Common myeloid progenitor, CD34-positive (primary cell): ENCODE results near the gene NCMAP.

Experiments
- CTCF ChIA-PET: fragments of 350-600 bp; sonication (Branson Sonifier 250); formaldehyde crosslinking; loops from one replicate; lab custom pipeline; 2021; ENCODE audit warnings: antibody characterized with exemption; lab: Charles Lee
- POLR2A ChIA-PET: fragments of 350-600 bp; sonication (Branson Sonifier 250); formaldehyde crosslinking; loops from one replicate; lab custom pipeline; 2021; ENCODE audit warnings: antibody characterized with exemption; lab: Charles Lee
- DNase-seq, 3 donors: peaks; one replicate each; pipeline versions ENCODE4 v3.0.0 to v3.0.0-alpha.2; 2013
- H3K27ac ChIP-seq, 2 experiments: 1 replicate in 1 of 2; 2 replicates in 1 of 2; pipeline ENCODE4 v1.7.0; 2013; ENCODE audit warnings: inconsistent platforms in 2 of 2, low read length in 2 of 2, mild to moderate bottlenecking in 2 of 2, low read depth in 1 of 2, moderate library complexity in 1 of 2; ENCODE audit not compliant: severe bottlenecking in 2 of 2, insufficient read depth in 1 of 2, poor library complexity in 1 of 2
- H3K27me3 ChIP-seq, 5 experiments: replicated peaks in 2 of 5; 1 replicate in 3 of 5; 2 replicates in 2 of 5; pipeline versions ENCODE4 v1.6.1 to v1.7.0; 2013; ENCODE audit warnings: low read length in 4 of 5, mild to moderate bottlenecking in 2 of 5, moderate library complexity in 2 of 5, inconsistent platforms in 1 of 5; ENCODE audit not compliant: insufficient read depth in 5 of 5, control insufficient read depth in 4 of 5
- H3K36me3 ChIP-seq, 4 experiments: 1 replicate in 2 of 4; 2 replicates in 2 of 4; pipeline versions ENCODE4 v1.6.1 to v1.7.0; 2013; ENCODE audit warnings: low read length in 3 of 4, control low read depth in 1 of 4, mild to moderate bottlenecking in 1 of 4; ENCODE audit not compliant: control insufficient read depth in 4 of 4, insufficient read depth in 4 of 4
- H3K4me1 ChIP-seq, 4 experiments: 1 replicate in 3 of 4; 2 replicates in 1 of 4; pipeline versions ENCODE4 v1.6.1 to v1.7.1; 2013; ENCODE audit warnings: low read length in 3 of 4, mild to moderate bottlenecking in 3 of 4, control low read depth in 1 of 4, inconsistent platforms in 1 of 4, moderate library complexity in 1 of 4; ENCODE audit not compliant: control insufficient read depth in 4 of 4, insufficient read depth in 4 of 4; ENCODE audit errors: control extremely low read depth in 1 of 4
- H3K4me3 ChIP-seq, 7 experiments: 1 replicate in 4 of 7; 2 replicates in 3 of 7; pipeline versions ENCODE4 v1.5.1 to v1.7.0; 2013; ENCODE audit warnings: mild to moderate bottlenecking in 7 of 7, low read length in 6 of 7, moderate library complexity in 6 of 7, inconsistent platforms in 2 of 7, low read depth in 2 of 7, control low read depth in 1 of 7; ENCODE audit not compliant: insufficient read depth in 4 of 7, control insufficient read depth in 1 of 7; ENCODE audit errors: extremely low read depth in 1 of 7
- H3K9me3 ChIP-seq, 5 experiments: 1 replicate in 4 of 5; 2 replicates in 1 of 5; pipeline versions ENCODE4 v1.6.1 to v1.7.1; 2013; ENCODE audit warnings: low read length in 4 of 5, mild to moderate bottlenecking in 2 of 5, inconsistent platforms in 1 of 5, low read depth in 1 of 5, moderate library complexity in 1 of 5; ENCODE audit not compliant: control insufficient read depth in 4 of 5, insufficient read depth in 2 of 5; ENCODE audit errors: control extremely low read depth in 1 of 5
- WGBS: methylation state at CpG from one replicate; pipeline ENCODE4 v1.1.5; 2013; ENCODE audit not compliant: insufficient coverage; 5-methylcytosine and 5-hydroxymethylcytosine counted together

Gene NCMAP

GRCh38 chr1:24578846-24579245 lies 23.0 kb downstream of the NCMAP start:
- Histone ChIP-seq H3K36me3 (no peaks in the 10 kb centered on the region), H3K4me1 (peaks cover 0 to under 1% (median under 1%) of the 10 kb centered on the region in 4 experiments), H3K9me3 (no peaks in the 10 kb centered on the region), H3K27ac (no peak overlapping the region), H3K27me3 (no peaks in the 10 kb centered on the region), H3K4me3 (no peak overlapping the region)
- no peak for DNase-seq
- 100% methylated on average over 1 of the region's 7 CpGs for WGBS
- ChIA-PET POLR2A (no interaction called here), CTCF (interaction anchor here (1.2 kb wide), 2 partner anchors 8 to 57 kb away, joined by 3 read pairs; no protein-coding TSS in a partner anchor)

DNA sequence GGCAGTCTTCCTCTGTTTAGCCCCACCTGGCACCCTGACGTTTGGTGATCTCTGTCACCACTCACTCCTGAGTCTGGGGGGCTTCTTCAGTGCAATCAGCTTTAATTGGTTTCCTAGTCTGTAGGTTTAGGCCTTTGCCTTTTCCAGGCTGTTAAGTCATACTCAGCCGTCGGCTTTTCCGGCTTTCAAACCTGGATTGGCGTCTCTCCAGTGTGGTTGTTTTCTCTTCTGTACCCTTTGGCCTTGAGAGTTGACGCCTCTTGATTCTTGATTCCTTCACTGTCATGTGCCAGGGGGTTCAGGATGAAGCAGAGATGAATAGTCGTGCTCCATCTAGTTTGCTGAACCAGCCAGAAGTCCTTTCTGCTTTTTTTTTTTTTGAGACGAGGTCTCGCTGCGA lies 24.9 kb downstream of the NCMAP start:
- Histone ChIP-seq H3K27ac (no peak overlapping the region), H3K4me1 (peaks cover 0 to 12% (median 8%) of the 10 kb centered on the region in 4 experiments), H3K27me3 (no peaks in the 10 kb centered on the region), H3K9me3 (no peaks in the 10 kb centered on the region), H3K36me3 (no peaks in the 10 kb centered on the region), H3K4me3 (no peak overlapping the region)
- ChIA-PET CTCF (no interaction called here), POLR2A (no interaction called here)
- 79% methylated on average over 7 of the region's 10 CpGs for WGBS
- DNase-seq: no peak

DNA sequence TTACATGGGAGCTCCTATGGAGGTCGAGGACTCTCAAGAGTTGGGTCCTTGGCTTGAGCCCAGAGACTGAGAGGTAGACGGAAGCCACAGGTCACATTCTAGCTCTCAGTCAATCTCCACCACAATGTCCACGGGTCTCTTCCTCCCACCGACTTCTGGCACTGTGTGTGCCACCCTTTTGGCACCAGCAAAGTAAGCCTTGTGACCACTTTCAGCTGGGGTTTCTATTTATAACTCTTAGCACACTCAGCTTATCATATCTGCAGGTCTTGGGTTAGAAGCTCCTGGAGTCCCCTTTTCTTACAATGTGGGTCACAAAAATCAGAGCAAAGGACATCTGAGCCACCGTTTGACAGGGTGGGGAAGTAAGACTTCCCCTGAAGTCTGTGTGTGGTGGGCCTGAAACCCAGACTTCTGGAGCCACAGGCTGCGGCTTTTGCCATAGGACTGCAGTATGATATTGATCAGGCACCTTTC lies 28.3 kb downstream of the NCMAP start:
- peaks cover 0 to 2% (median 0%) of the 10 kb centered on the region in 5 experiments for H3K27me3 ChIP-seq
- H3K4me3 ChIP-seq: no peak overlapping the region

GRCh38 chr1:24586119-24586518 lies 30.2 kb downstream of the NCMAP start:
- ChIA-PET POLR2A (no interaction called here), CTCF (interaction anchor here (0.9 to 3.6 kb wide), 14 partner anchors 10 to 169 kb away, joined by 3 to 20 read pairs (median 6); no protein-coding TSS in a partner anchor)
- Histone ChIP-seq H3K27me3 (peaks cover 0 to 2% (median 0%) of the 10 kb centered on the region in 5 experiments), H3K4me3 (no peak overlapping the region), H3K36me3 (no peaks in the 10 kb centered on the region), H3K27ac (no peak overlapping the region), H3K4me1 (peaks cover 0 to 12% (median 8%) of the 10 kb centered on the region in 4 experiments), H3K9me3 (no peaks in the 10 kb centered on the region)
- 96% methylated on average over 10 of the region's 10 CpGs for WGBS
- DNase-seq: no peak

More for the DNA sequence above, 28.3 kb downstream of the NCMAP start:
- CTCF ChIA-PET: interaction anchor here (0.8 to 1.6 kb wide), 3 partner anchors 9 to 29 kb away, joined by 3 to 4 read pairs (median 3); partner anchors contain the start of gene NCMAP
- Histone ChIP-seq H3K27ac (no peak overlapping the region), H3K36me3 (no peaks in the 10 kb centered on the region), H3K9me3 (no peaks in the 10 kb centered on the region), H3K4me1 (peaks cover 0 to 12% (median 8%) of the 10 kb centered on the region in 4 experiments)
- DNase-seq: peak; percentile 23 to 86 (median 77)
- whole genome bisulfite sequencing: 0% methylated on average over 2 of the region's 6 CpGs
- POLR2A ChIA-PET: no interaction called here

DNA sequence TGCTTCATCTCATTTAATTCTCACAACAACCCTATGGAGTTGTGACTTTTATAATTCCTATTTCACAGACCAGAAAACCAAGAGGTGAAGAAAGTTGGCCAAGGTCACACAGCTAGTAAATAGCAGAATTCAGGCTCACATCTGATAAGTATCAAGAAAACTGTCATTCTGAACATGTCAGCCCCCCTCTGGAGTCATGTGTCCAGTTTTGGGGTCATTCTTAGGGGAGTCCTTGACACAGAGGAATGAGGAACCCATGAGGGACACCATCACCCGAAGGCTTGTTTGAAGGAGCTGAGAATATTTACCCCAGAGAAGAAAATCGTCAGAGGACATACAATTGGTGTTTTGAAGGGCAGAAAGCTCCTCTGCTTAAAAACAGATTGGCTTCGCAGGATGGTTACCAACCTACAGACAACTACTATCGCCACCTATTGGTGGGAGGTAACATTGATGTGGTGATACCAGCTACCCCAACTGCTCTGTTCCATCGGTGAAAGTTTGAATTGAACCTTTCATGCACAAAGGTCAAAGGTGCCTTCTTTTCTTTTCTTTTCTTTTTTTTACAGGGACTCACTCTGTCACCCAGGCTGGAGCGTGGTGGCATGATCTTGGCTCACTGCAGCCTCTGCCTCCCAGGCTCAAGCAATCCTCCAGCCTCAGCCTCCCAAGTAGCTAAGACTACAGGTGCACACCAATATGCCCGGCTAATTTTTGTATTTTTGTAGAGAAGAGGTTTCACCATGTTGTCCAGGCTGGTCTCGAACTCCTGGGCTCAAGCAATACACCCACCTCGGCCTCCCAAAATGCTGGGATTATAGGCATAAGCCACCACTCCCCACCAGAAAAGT lies 31.3 kb downstream of the NCMAP start:
- H3K4me3 ChIP-seq: no peak overlapping the region
- DNase-seq: peak; percentile 63 to 80 (median 79)
- H3K27ac ChIP-seq: no peak overlapping the region
- ChIA-PET CTCF (interaction anchor here (0.5 to 3.6 kb wide), 24 partner anchors 9 to 1285 kb away, joined by 3 to 20 read pairs (median 5); partner anchors contain the start of gene NIPAL3), POLR2A (interaction anchor here (0.6 kb wide), 1 partner anchor 216 kb away, joined by 3 read pairs; no protein-coding TSS in a partner anchor)
- 7% methylated on average over 4 of the region's 9 CpGs for WGBS
- H3K36me3 ChIP-seq: no peaks in the 10 kb centered on the region
- H3K9me3 ChIP-seq: no peaks in the 10 kb centered on the region
- peaks cover 0 to 12% (median 8%) of the 10 kb centered on the region in 4 experiments for H3K4me1 ChIP-seq
- H3K27me3 ChIP-seq: peaks cover 0 to 2% (median 0%) of the 10 kb centered on the region in 5 experiments

DNA sequence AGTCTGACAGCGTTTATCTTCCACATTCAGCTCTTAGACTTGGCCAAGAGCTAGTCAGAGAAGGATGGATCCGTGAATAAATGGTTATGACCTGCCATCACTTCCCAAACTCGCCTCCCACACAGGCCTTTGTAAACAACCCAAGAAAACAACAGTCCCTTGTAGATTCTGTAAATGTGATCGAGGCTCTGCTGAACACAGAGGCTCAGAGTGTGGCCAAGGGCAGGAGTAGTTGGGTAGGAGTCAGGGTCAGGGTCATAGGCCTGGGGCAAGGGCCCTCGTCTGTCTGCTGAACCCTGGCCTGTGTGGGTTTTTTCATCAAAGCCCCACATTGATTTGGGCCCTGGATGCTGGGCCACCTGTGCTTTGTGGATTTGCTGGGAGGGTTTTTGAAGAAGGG lies 32.7 kb downstream of the NCMAP start:
- Histone ChIP-seq H3K36me3 (no peaks in the 10 kb centered on the region), H3K4me3 (no peak overlapping the region), H3K27ac (no peak overlapping the region), H3K9me3 (no peaks in the 10 kb centered on the region), H3K4me1 (peaks cover 0 to 12% (median 8%) of the 10 kb centered on the region in 4 experiments), H3K27me3 (peaks cover 0 to 2% (median 0%) of the 10 kb centered on the region in 5 experiments)
- ChIA-PET CTCF (interaction anchor here (0.9 to 3.6 kb wide), 6 partner anchors 16 to 173 kb away, joined by 3 to 20 read pairs (median 5); partner anchors contain the start of gene NIPAL3), POLR2A (no interaction called here)
- DNase-seq: no peak
- 94% methylated on average over 3 of the region's 5 CpGs for WGBS
